ENCODE data around the gene BCL2L13. TPM values are rescaled to one million over a fixed set of nuclear protein-coding genes. Genes with fewer than 3 reads are reported as not detected.
"Not testable (repeated sequence)": the region's sequence is repeated elsewhere in the genome, so short reads cannot be mapped to it uniquely, and the experiment has no call there.

Gene BCL2L13
- total RNA-seq, 1 experiment from 2014 or later: 52.9 TPM

- Histone ChIP-seq H3K27me3 (replicated peaks; ENCODE audit: insufficient read depth, low read depth, low read length, poor library complexity) (no peaks in the 10 kb centered on the region), H3K4me1 (ENCODE audit: insufficient read depth, low read length, poor library complexity, severe bottlenecking) (peaks cover 8% of the 10 kb centered on the region), H3K27ac (ENCODE audit: low read depth, low read length, poor library complexity, severe bottlenecking) (peak overlapping the region; percentile 21), H3K4me3 (ENCODE audit: low read depth, low read length, poor library complexity, severe bottlenecking) (no peak overlapping the region), H3K9me3 (ENCODE audit: low read depth, low read length, poor library complexity, severe bottlenecking) (no peaks in the 10 kb centered on the region), H3K36me3 (ENCODE audit: insufficient read depth, low read length, poor library complexity, severe bottlenecking) (no peaks in the 10 kb centered on the region)
- BruUV-seq (replicated peaks): no TSS peak
- intact Hi-C loops (cut with micrococcal nuclease; ENCODE audit: unreplicated experiment): no loop called here
- ChIA-PET CTCF (no interaction called here), POLR2A (ENCODE audit: low non-redundant PET) (interaction anchor here (0.6 kb wide), 1 partner anchor 143 kb away, joined by 21 read pairs; no protein-coding TSS in a partner anchor)
- no peak for TF ChIP-seq CTCF (conservative IDR thresholded peaks at IDR 0.05; ENCODE audit: low read depth, low read length)
- no peak for TF ChIP-seq EZH2 (IDR thresholded peaks at IDR 0.05; ENCODE audit: borderline replicate concordance, low read depth, low read length, poor library complexity, severe bottlenecking)
- DNase-seq (ENCODE audit: low spot score): no peak
These were observed 5.2 kb upstream of the BCL2L13 start for GRCh38 chr22:17633217-17633997.

GRCh38 chr22:17633998-17634323 is 4.6 kb upstream of the BCL2L13 start:
- no peak for DNase-seq (ENCODE audit: low spot score)
- peaks cover 8% of the 10 kb centered on the region for H3K4me1 ChIP-seq (ENCODE audit: insufficient read depth, low read length, poor library complexity, severe bottlenecking)
- no peak overlapping the region for H3K4me3 ChIP-seq (ENCODE audit: low read depth, low read length, poor library complexity, severe bottlenecking)
- no peaks in the 10 kb centered on the region for H3K9me3 ChIP-seq (ENCODE audit: low read depth, low read length, poor library complexity, severe bottlenecking)
- TF ChIP-seq CTCF (conservative IDR thresholded peaks at IDR 0.05; ENCODE audit: low read depth, low read length): no peak
- H3K27me3 ChIP-seq (replicated peaks; ENCODE audit: insufficient read depth, low read depth, low read length, poor library complexity): no peaks in the 10 kb centered on the region
- no peak overlapping the region for H3K27ac ChIP-seq (ENCODE audit: low read depth, low read length, poor library complexity, severe bottlenecking)
- BruUV-seq (replicated peaks): no TSS peak
- CTCF ChIA-PET: no interaction called here
- intact Hi-C loops (cut with micrococcal nuclease; ENCODE audit: unreplicated experiment): no loop called here
- H3K36me3 ChIP-seq (ENCODE audit: insufficient read depth, low read length, poor library complexity, severe bottlenecking): no peaks in the 10 kb centered on the region
- POLR2A ChIA-PET (ENCODE audit: low non-redundant PET): interaction anchor here (0.6 kb wide), 1 partner anchor 143 kb away, joined by 21 read pairs; no protein-coding TSS in a partner anchor

- ChIA-PET CTCF (no interaction called here), POLR2A (ENCODE audit: low non-redundant PET) (no interaction called here)
- DNase-seq (ENCODE audit: low spot score): no peak
- intact Hi-C loops (cut with micrococcal nuclease; ENCODE audit: unreplicated experiment): no loop called here
- no peaks in the 10 kb centered on the region for H3K27me3 ChIP-seq (replicated peaks; ENCODE audit: insufficient read depth, low read depth, low read length, poor library complexity)
- no TSS peak for BruUV-seq (replicated peaks)
- H3K36me3 ChIP-seq (ENCODE audit: insufficient read depth, low read length, poor library complexity, severe bottlenecking): no peaks in the 10 kb centered on the region
- no peak overlapping the region for H3K27ac ChIP-seq (ENCODE audit: low read depth, low read length, poor library complexity, severe bottlenecking)
- H3K4me1 ChIP-seq (ENCODE audit: insufficient read depth, low read length, poor library complexity, severe bottlenecking): peaks cover 9% of the 10 kb centered on the region
- H3K9me3 ChIP-seq (ENCODE audit: low read depth, low read length, poor library complexity, severe bottlenecking): no peaks in the 10 kb centered on the region
- TF ChIP-seq EZH2 (IDR thresholded peaks at IDR 0.05; ENCODE audit: borderline replicate concordance, low read depth, low read length, poor library complexity, severe bottlenecking) (no peak), CTCF (conservative IDR thresholded peaks at IDR 0.05; ENCODE audit: low read depth, low read length) (no peak)
- H3K4me3 ChIP-seq (ENCODE audit: low read depth, low read length, poor library complexity, severe bottlenecking): no peak overlapping the region
These were observed 3.9 kb upstream of the BCL2L13 start for GRCh38 chr22:17634696-17635095.

GRCh38 chr22:17636850-17637249 is 1.7 kb upstream of the BCL2L13 start:
- CTCF ChIA-PET; H3K4me3 ChIP-seq (ENCODE audit: low read depth, low read length, poor library complexity, severe bottlenecking); intact Hi-C loops (cut with micrococcal nuclease; ENCODE audit: unreplicated experiment); H3K36me3 ChIP-seq (ENCODE audit: insufficient read depth, low read length, poor library complexity, severe bottlenecking); H3K27ac ChIP-seq (ENCODE audit: low read depth, low read length, poor library complexity, severe bottlenecking); H3K9me3 ChIP-seq (ENCODE audit: low read depth, low read length, poor library complexity, severe bottlenecking); BruUV-seq (replicated peaks); DNase-seq (ENCODE audit: low spot score); H3K27me3 ChIP-seq (replicated peaks; ENCODE audit: insufficient read depth, low read depth, low read length, poor library complexity): not testable (repeated sequence)
- POLR2A ChIA-PET (ENCODE audit: low non-redundant PET): interaction anchor here (0.7 kb wide), 1 partner anchor 13 kb away, joined by 3 read pairs; no protein-coding TSS in a partner anchor
- peaks cover 15% of the 10 kb centered on the region for H3K4me1 ChIP-seq (ENCODE audit: insufficient read depth, low read length, poor library complexity, severe bottlenecking)
